ENCODE data around the gene ADARB2. TPM values are rescaled to one million over a fixed set of nuclear protein-coding genes. Genes with fewer than 3 reads are reported as not detected.
"Not testable (repeated sequence)": the region's sequence is repeated elsewhere in the genome, so short reads cannot be mapped to it uniquely, and the experiment has no call there.

The ADARB2 gene
- total RNA-seq, 1 experiment from 2014 or later, result not detected

- in situ Hi-C loops (cut with HindIII; ENCODE audit: low pct_unique_long_range_greater_than_20kb, low sequenced_read_pairs), result no loop called here
- no peak for DNase-seq (ENCODE audit: low read depth)
Measured at GRCh38 chr10:1426786-1427185, 310.5 kb downstream of the ADARB2 start.

- DNase-seq (ENCODE audit: low read depth), result no peak
- in situ Hi-C loops (cut with HindIII; ENCODE audit: low pct_unique_long_range_greater_than_20kb, low sequenced_read_pairs), result no loop called here
Measured at GRCh38 chr10:1425879-1426278, 311.4 kb downstream of the ADARB2 start.

GRCh38 chr10:1424648-1425047 lies 312.7 kb downstream of the ADARB2 start:
- in situ Hi-C loops (cut with HindIII; ENCODE audit: low pct_unique_long_range_greater_than_20kb, low sequenced_read_pairs), result no loop called here
- no peak for DNase-seq (ENCODE audit: low read depth)

- in situ Hi-C loops (cut with HindIII; ENCODE audit: low pct_unique_long_range_greater_than_20kb, low sequenced_read_pairs), result no loop called here
- DNase-seq (ENCODE audit: low read depth), result no peak
Measured at GRCh38 chr10:1423676-1424253, 313.6 kb downstream of the ADARB2 start.

- DNase-seq (ENCODE audit: low read depth), result no peak
- in situ Hi-C loops (cut with HindIII; ENCODE audit: low pct_unique_long_range_greater_than_20kb, low sequenced_read_pairs), result no loop called here
Measured at GRCh38 chr10:1422275-1422674, 315.1 kb downstream of the ADARB2 start.

GRCh38 chr10:1420661-1421362 lies 316.5 kb downstream of the ADARB2 start:
- in situ Hi-C loops (cut with HindIII; ENCODE audit: low pct_unique_long_range_greater_than_20kb, low sequenced_read_pairs), result no loop called here
- DNase-seq (ENCODE audit: low read depth), result peak; percentile 66

GRCh38 chr10:1419796-1420610 lies 317.3 kb downstream of the ADARB2 start:
- DNase-seq (ENCODE audit: low read depth), result no peak
- in situ Hi-C loops (cut with HindIII; ENCODE audit: low pct_unique_long_range_greater_than_20kb, low sequenced_read_pairs), result no loop called here

- in situ Hi-C loops (cut with HindIII; ENCODE audit: low pct_unique_long_range_greater_than_20kb, low sequenced_read_pairs), result no loop called here
Measured at GRCh38 chr10:1418031-1418550, 319.2 kb downstream of the ADARB2 start.

GRCh38 chr10:1417574-1417973 lies 319.8 kb downstream of the ADARB2 start:
- in situ Hi-C loops (cut with HindIII; ENCODE audit: low pct_unique_long_range_greater_than_20kb, low sequenced_read_pairs), result no loop called here
- DNase-seq (ENCODE audit: low read depth), result no peak

More at GRCh38 chr10:1418031-1418550, 319.2 kb downstream of the ADARB2 start:
- DNase-seq (ENCODE audit: low read depth), result no peak

GRCh38 chr10:1416456-1417037 lies 320.8 kb downstream of the ADARB2 start:
- in situ Hi-C loops (cut with HindIII; ENCODE audit: low pct_unique_long_range_greater_than_20kb, low sequenced_read_pairs), result no loop called here
- no peak for DNase-seq (ENCODE audit: low read depth)

GRCh38 chr10:1414893-1415292 lies 322.4 kb downstream of the ADARB2 start:
- no peak for DNase-seq (ENCODE audit: low read depth)
- in situ Hi-C loops (cut with HindIII; ENCODE audit: low pct_unique_long_range_greater_than_20kb, low sequenced_read_pairs), result no loop called here

GRCh38 chr10:1414346-1414745 lies 323.0 kb downstream of the ADARB2 start:
- DNase-seq (ENCODE audit: low read depth); in situ Hi-C loops (cut with HindIII; ENCODE audit: low pct_unique_long_range_greater_than_20kb, low sequenced_read_pairs): not testable (repeated sequence)

- no peak for DNase-seq (ENCODE audit: low read depth)
- in situ Hi-C loops (cut with HindIII; ENCODE audit: low pct_unique_long_range_greater_than_20kb, low sequenced_read_pairs), result no loop called here
Measured at GRCh38 chr10:1413823-1414222, 323.5 kb downstream of the ADARB2 start.

- in situ Hi-C loops (cut with HindIII; ENCODE audit: low pct_unique_long_range_greater_than_20kb, low sequenced_read_pairs), result no loop called here
- DNase-seq (ENCODE audit: low read depth), result no peak
Measured at GRCh38 chr10:1413256-1413655, 324.1 kb downstream of the ADARB2 start.

- no peak for DNase-seq (ENCODE audit: low read depth)
- in situ Hi-C loops (cut with HindIII; ENCODE audit: low pct_unique_long_range_greater_than_20kb, low sequenced_read_pairs), result no loop called here
Measured at GRCh38 chr10:1412531-1413189, 324.7 kb downstream of the ADARB2 start.

- in situ Hi-C loops (cut with HindIII; ENCODE audit: low pct_unique_long_range_greater_than_20kb, low sequenced_read_pairs), result no loop called here
- no peak for DNase-seq (ENCODE audit: low read depth)
Measured at GRCh38 chr10:1411956-1412355, 325.4 kb downstream of the ADARB2 start.

- no peak for DNase-seq (ENCODE audit: low read depth)
- in situ Hi-C loops (cut with HindIII; ENCODE audit: low pct_unique_long_range_greater_than_20kb, low sequenced_read_pairs), result no loop called here
Measured at GRCh38 chr10:1411451-1411850, 325.9 kb downstream of the ADARB2 start.
